HepG2 (cell line): ENCODE data around the gene NEK9. TPM values are rescaled to one million over a fixed set of nuclear protein-coding genes. Genes with fewer than 3 reads are reported as not detected.

Source experiments
- ATAC-seq: fragments of 200-7000 bp; cut with Tn5 transposase; 3 replicates; pipeline ENCODE4 v1.9.1; 2020; ENCODE audit warnings: mild to moderate bottlenecking, moderate library complexity
- BruUV-seq: library from RNA; stranded (reverse); fragments of 400-500 nt; replicated peaks from 2 replicates; lab custom pipeline; 2021; lab: Mats Ljungman, UMichigan
- CTCF ChIA-PET: fragments of 300-600 bp; formaldehyde crosslinking; extraction: SDS; loops from one replicate; lab custom pipeline; 2021; ENCODE audit warnings: low total read pairs, inconsistent platforms, low intra/inter-chr PET ratio; lab: Yijun Ruan, JAX
- POLR2A ChIA-PET: fragments of 350-600 bp; sonication (Branson Sonifier 250); formaldehyde crosslinking; loops from one replicate; lab custom pipeline; 2020; ENCODE audit warnings: antibody characterized with exemption, inconsistent platforms; lab: Yijun Ruan, JAX
- DNase-seq: peaks from one replicate; pipeline ENCODE4 v3.0.0-alpha.2; 2015; ENCODE audit warnings: low spot score
- FAIRE-seq: peaks from 3 replicates; lab custom pipeline; 2011; peaks lifted over from hg19 to GRCh38; lab: Jason Lieb, UNC
- H2AFZ ChIP-seq: one replicate; pipeline ENCODE4 v1.6.1; 2011; ENCODE audit warnings: low read length, inconsistent platforms
- H3K27ac ChIP-seq: fragments of 300-600 bp; 3 replicates; pipeline ENCODE4 v1.8.0; 2011; ENCODE audit warnings: mixed run types, mild to moderate bottlenecking, mixed read lengths, low read length, inconsistent platforms; ENCODE audit not compliant: insufficient read depth; ENCODE audit errors: extremely low read length
- H3K27me3 ChIP-seq, 2 experiments: fragments of 200-600 bp in 1 of 2; 2 replicates in 1 of 2; 3 replicates in 1 of 2; pipeline versions ENCODE4 v1.6.0 to v1.8.0; 2011; ENCODE audit warnings: low read length in 2 of 2, mild to moderate bottlenecking in 2 of 2, moderate library complexity in 2 of 2, inconsistent platforms in 1 of 2; ENCODE audit not compliant: insufficient read depth in 2 of 2, control insufficient read depth in 1 of 2
- H3K36me3 ChIP-seq, 2 experiments: fragments of 200-600 bp in 1 of 2; replicated peaks in 1 of 2; 2 replicates in 1 of 2; 3 replicates in 1 of 2; pipeline versions ENCODE4 v1.5.1 to v1.8.0; 2011; ENCODE audit warnings: low read length in 2 of 2, inconsistent platforms in 1 of 2; ENCODE audit not compliant: insufficient read depth in 2 of 2, control insufficient read depth in 1 of 2
- H3K4me1 ChIP-seq: 2 replicates; pipeline ENCODE4 v1.5.1; 2012; ENCODE audit warnings: low read length, inconsistent platforms; ENCODE audit not compliant: insufficient read depth
- H3K4me2 ChIP-seq: 2 replicates; pipeline ENCODE4 v1.6.0; 2011; ENCODE audit warnings: low read depth, low read length, inconsistent platforms
- H3K4me3 ChIP-seq, 3 experiments: fragments of 200-600 bp in 1 of 3; sonication (generic), shearing (Covaris generic) in 1 of 3; replicated peaks in 1 of 3; 2 replicates each; pipeline ENCODE4 v1.5.1; 2011 to 2016; ENCODE audit warnings: low read length in 3 of 3, inconsistent platforms in 2 of 3, low read depth in 2 of 3, mild to moderate bottlenecking in 2 of 3, control low read depth in 1 of 3, mixed read lengths in 1 of 3; ENCODE audit not compliant: insufficient read depth in 1 of 3
- H3K79me2 ChIP-seq: one replicate; pipeline ENCODE4 v1.6.1; 2011; ENCODE audit warnings: low read length, inconsistent platforms; ENCODE audit not compliant: insufficient read depth
- H3K9ac ChIP-seq: 2 replicates; pipeline ENCODE4 v1.6.0; 2011; ENCODE audit warnings: mild to moderate bottlenecking, low read depth, low read length, inconsistent platforms; ENCODE audit not compliant: insufficient read depth
- H3K9me3 ChIP-seq: 2 replicates; pipeline ENCODE4 v1.5.1; 2012; ENCODE audit warnings: mild to moderate bottlenecking, low read length
- H4K20me1 ChIP-seq: 2 replicates; pipeline ENCODE4 v1.6.0; 2011; ENCODE audit warnings: inconsistent platforms, mild to moderate bottlenecking, low read length, moderate library complexity; ENCODE audit not compliant: insufficient read depth
- CC2D1A ChIP-seq: sonication (generic); formaldehyde crosslinking; IDR thresholded peaks from 2 replicates; pipeline ENCODE4 v1.8.1; 2023; ENCODE audit warnings: mild to moderate bottlenecking, missing genetic modification reagents
- DR1 ChIP-seq: sonication (generic); formaldehyde crosslinking; IDR thresholded peaks from 2 replicates; pipeline ENCODE4 v1.8.0; 2021; ENCODE audit warnings: mild to moderate bottlenecking, missing genetic modification reagents, inconsistent platforms
- ZFP90 ChIP-seq: sonication (generic); formaldehyde crosslinking; IDR thresholded peaks from 2 replicates; pipeline ENCODE4 v1.8.0; 2022; ENCODE audit warnings: missing genetic modification reagents, mild to moderate bottlenecking, inconsistent platforms, borderline replicate concordance
- ZKSCAN8 ChIP-seq: IDR thresholded peaks from 2 replicates; pipeline ENCODE4 v1.6.1; 2016; ENCODE audit warnings: borderline replicate concordance, missing genetic modification reagents, missing compliant biosample characterization
- ZNF615 ChIP-seq: sonication (generic); formaldehyde crosslinking; IDR thresholded peaks from 2 replicates; pipeline ENCODE4 v1.5.0; 2020; ENCODE audit warnings: mild to moderate bottlenecking, missing genetic modification reagents, borderline replicate concordance
- ZNF773 ChIP-seq: sonication (generic); formaldehyde crosslinking; IDR thresholded peaks from 2 replicates; pipeline ENCODE4 v1.4.0; 2020; ENCODE audit warnings: missing genetic modification reagents, borderline replicate concordance
- ZNF878 ChIP-seq: sonication (generic); formaldehyde crosslinking; IDR thresholded peaks from 2 replicates; pipeline ENCODE4 v1.8.1; 2023; ENCODE audit warnings: mild to moderate bottlenecking, missing genetic modification reagents, moderate library complexity
- WGBS: methylation state at CpG from one replicate; pipeline ENCODE4 v1.1.6; 2017; ENCODE audit warnings: low lambda C conversion rate; 5-methylcytosine and 5-hydroxymethylcytosine counted together
- in situ Hi-C: cut with HindIII; loops from 2 replicates; pipeline ENCODE4 v1.10.0; 2017; ENCODE audit warnings: low pct_unique_long_range_greater_than_20kb; ENCODE audit not compliant: extremely low pct_ligation_motif_present
- intact Hi-C: fragments of 100-400 bp; cut with micrococcal nuclease; formaldehyde crosslinking; loops from one replicate; pipeline ENCODE4 v1.10.0; 2022; ENCODE audit not compliant: unreplicated experiment
- polyA plus RNA-seq, 8 experiments: library from polyadenylated mRNA; depleted of rRNA in 3 of 8; stranded (reverse) in 7 of 8; unstranded in 1 of 8; fragments of >200 nt; fragmentation: Illumina TruSeq in 4 of 8; extraction: Trizol in 4 of 8; gene quantifications; 2 replicates each; pipeline versions ENCODE4 v1.2.1 to v1.2.3, GENCODE V29; 2011 to 2016; ENCODE audit warnings: low read depth in 4 of 8, missing spikeins in 1 of 8, mixed read lengths in 1 of 8; ENCODE audit not compliant: insufficient read depth in 1 of 8
- total RNA-seq, 5 experiments: library from RNA; depleted of rRNA; stranded (reverse); fragments of >200 nt; fragmentation: Illumina TruSeq; extraction: Trizol; gene quantifications; 2 replicates each; pipeline ENCODE4 v1.2.3, GENCODE V29; 2016; ENCODE audit warnings: low read depth in 1 of 5
- TF ChIP-seq, protein P1 (sequence below): sonication (generic); formaldehyde crosslinking; IDR thresholded peaks from 2 replicates; pipeline ENCODE4 v1.4.0; 2020; ENCODE audit warnings: missing genetic modification reagents, borderline replicate concordance
- TF ChIP-seq, protein P2 (sequence below), 2 experiments: sonication (generic) in 1 of 2; formaldehyde crosslinking in 1 of 2; IDR thresholded peaks; 2 replicates each; pipeline versions ENCODE4 v1.5.1 to v1.6.1; 2011 to 2020; ENCODE audit warnings: borderline replicate concordance in 1 of 2, low read depth in 1 of 2, low read length in 1 of 2, mild to moderate bottlenecking in 1 of 2, missing genetic modification reagents in 1 of 2, moderate library complexity in 1 of 2
- TF ChIP-seq, protein P3 (sequence below): sonication (generic); formaldehyde crosslinking; IDR thresholded peaks from 2 replicates; pipeline ENCODE4 v1.8.1; 2023; ENCODE audit warnings: missing genetic modification reagents, mild to moderate bottlenecking, borderline replicate concordance
- TF ChIP-seq, protein P4 (sequence below): sonication (generic); formaldehyde crosslinking; IDR thresholded peaks from 2 replicates; pipeline ENCODE4 v1.4.0; 2020; ENCODE audit warnings: missing genetic modification reagents

NEK9 gene
- total and polyA plus RNA-seq, 2 of the 13 experiments (the other 11 are each of a cell fraction or from before 2014, with no cell fraction given), result 16.5 to 27.3 TPM

DNA sequence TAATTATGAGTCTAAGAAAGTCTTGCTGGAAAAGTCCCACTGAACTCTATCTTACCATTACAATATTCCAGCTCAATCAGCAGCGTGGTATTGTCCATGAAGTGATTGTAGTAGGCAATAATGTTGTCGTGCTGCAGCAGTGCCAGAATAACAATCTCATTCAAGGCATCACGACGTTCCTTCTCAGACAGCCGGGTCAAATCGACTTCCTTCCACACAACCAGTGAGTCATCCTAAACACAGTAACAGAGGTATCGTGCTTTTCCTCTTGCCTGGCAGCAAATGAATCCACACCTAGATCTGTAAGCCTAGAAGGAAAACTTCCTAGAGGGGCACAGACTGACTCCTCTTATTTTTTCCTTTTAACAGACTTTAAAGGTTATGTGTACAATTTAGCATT, 2.9 kb downstream of the NEK9 start:
- CTCF ChIA-PET, result no interaction called here
- intact Hi-C loops (no loop called here), in situ Hi-C loops (loop anchor here (10.0 kb wide), 1 partner anchor 361 kb away; no protein-coding TSS in a partner anchor)
- POLR2A ChIA-PET, result no interaction called here
- Histone ChIP-seq H3K27me3 (no peaks in the 10 kb centered on the region; a peak in 1 of 5 replicates), H3K4me1 (peaks cover 26% of the 10 kb centered on the region), H3K9ac (no peak overlapping the region), H4K20me1 (no peaks in the 10 kb centered on the region), H3K9me3 (no peaks in the 10 kb centered on the region), H3K36me3 (peaks cover 4 to 8% of the 10 kb centered on the region in 2 experiments; a peak in 2 of 5 replicates), H3K4me2 (no peak overlapping the region), H3K79me2 (peaks cover 26% of the 10 kb centered on the region), H2AFZ (no peak overlapping the region), H3K27ac (no peak overlapping the region), H3K4me3 (no peak overlapping the region)
- no peak for FAIRE-seq
- WGBS, result 81% methylated on average over 7 of the region's 7 CpGs
- ATAC-seq, result no peak
- DNase-seq, result no peak
- BruUV-seq, result no TSS peak
- TF ChIP-seq ZKSCAN8, result no peak
- no peak for TF ChIP-seq ZNF878
- no peak for TF ChIP-seq ZNF773
- TF ChIP-seq ZFP90 (CRISPR knock-in tag), result no peak
- TF ChIP-seq, protein P1, sequence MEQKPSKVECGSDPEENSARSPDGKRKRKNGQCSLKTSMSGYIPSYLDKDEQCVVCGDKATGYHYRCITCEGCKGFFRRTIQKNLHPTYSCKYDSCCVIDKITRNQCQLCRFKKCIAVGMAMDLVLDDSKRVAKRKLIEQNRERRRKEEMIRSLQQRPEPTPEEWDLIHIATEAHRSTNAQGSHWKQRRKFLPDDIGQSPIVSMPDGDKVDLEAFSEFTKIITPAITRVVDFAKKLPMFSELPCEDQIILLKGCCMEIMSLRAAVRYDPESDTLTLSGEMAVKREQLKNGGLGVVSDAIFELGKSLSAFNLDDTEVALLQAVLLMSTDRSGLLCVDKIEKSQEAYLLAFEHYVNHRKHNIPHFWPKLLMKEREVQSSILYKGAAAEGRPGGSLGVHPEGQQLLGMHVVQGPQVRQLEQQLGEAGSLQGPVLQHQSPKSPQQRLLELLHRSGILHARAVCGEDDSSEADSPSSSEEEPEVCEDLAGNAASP (CRISPR knock-in tag), result no peak
- no peak for TF ChIP-seq ZNF615 (CRISPR knock-in tag)
- TF ChIP-seq CC2D1A (CRISPR knock-in tag), result no peak
- TF ChIP-seq, protein P2, sequence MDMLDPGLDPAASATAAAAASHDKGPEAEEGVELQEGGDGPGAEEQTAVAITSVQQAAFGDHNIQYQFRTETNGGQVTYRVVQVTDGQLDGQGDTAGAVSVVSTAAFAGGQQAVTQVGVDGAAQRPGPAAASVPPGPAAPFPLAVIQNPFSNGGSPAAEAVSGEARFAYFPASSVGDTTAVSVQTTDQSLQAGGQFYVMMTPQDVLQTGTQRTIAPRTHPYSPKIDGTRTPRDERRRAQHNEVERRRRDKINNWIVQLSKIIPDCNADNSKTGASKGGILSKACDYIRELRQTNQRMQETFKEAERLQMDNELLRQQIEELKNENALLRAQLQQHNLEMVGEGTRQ (IDR thresholded peaks at IDR 0.05; ENCODE audit: low read depth, low read length), result no peak
- TF ChIP-seq, protein P2 (CRISPR knock-in tag; IDR thresholded peaks at IDR 0.05; ENCODE audit: borderline replicate concordance), result no peak
- TF ChIP-seq, protein P3, sequence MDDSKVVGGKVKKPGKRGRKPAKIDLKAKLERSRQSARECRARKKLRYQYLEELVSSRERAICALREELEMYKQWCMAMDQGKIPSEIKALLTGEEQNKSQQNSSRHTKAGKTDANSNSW (CRISPR knock-in tag), result no peak
- TF ChIP-seq, protein P4, sequence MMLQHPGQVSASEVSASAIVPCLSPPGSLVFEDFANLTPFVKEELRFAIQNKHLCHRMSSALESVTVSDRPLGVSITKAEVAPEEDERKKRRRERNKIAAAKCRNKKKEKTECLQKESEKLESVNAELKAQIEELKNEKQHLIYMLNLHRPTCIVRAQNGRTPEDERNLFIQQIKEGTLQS, result no peak
- no peak for TF ChIP-seq DR1
